ENCODE data around the gene ZNF513. TPM values are rescaled to one million over a fixed set of nuclear protein-coding genes. Genes with fewer than 3 reads are reported as not detected.

ZNF513 gene
- polyA plus RNA-seq, 1 donor (not counting 4 experiments of a cell fraction or from before 2014, with no cell fraction given): 8.9 TPM

DNA sequence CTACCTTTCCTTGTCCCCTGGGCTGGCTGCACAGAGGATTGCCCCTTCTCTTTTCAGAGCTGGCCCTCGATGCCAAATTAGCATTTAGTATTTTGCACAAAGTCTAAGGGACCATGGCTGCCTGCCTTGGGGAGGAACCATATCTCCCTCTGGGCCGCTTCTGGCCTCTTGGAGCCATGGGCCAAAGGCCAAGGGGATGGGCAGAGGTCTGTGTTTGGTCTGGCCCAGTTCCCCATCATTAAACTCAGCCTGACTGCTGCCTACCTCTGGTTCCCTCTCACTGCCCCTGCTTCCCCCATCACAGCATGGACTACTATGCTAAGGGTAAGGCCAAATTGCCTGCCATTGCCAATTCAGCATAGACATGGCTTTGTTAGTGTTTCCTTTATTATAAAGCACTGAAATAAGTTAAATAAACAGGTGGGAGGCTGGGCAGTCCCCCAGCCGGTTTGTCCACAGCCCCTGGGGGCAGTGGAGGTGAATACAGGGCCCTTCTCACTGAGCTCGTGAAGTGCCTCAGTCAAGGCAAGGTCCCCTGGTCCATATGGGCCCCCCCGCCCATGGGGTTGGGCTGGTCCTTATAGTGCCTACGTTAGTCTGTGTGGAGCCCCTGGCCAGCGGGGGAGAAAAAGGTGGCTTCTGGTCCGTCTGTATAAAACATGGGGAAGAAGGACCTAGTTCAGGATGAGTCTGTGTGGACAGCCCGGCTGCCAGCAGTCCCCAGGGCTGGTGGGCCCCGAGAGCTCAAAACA lies 3.5 kb downstream of the ZNF513 start:
- Histone ChIP-seq H3K9ac (ENCODE audit: control insufficient read depth, extremely low read depth, insufficient read depth, low read length) (no peak overlapping the region), H3K9me1 (ENCODE audit: control insufficient read depth, extremely low read depth, insufficient read depth, low read length) (no peaks in the 10 kb centered on the region), H3K4me2 (ENCODE audit: control insufficient read depth, extremely low read depth, insufficient read depth, low read depth, low read length) (no peak overlapping the region), H2AFZ (ENCODE audit: control insufficient read depth, low read length) (no peak overlapping the region), H3K27me3 (ENCODE audit: control insufficient read depth, extremely low read depth, insufficient read depth, low read length) (no peaks in the 10 kb centered on the region), H3K4me1 (ENCODE audit: control insufficient read depth, extremely low read depth, insufficient read depth, low read length) (peaks cover 21% of the 10 kb centered on the region), H3K36me3 (ENCODE audit: control insufficient read depth in 2 of 2, extremely low read depth in 1 of 2, insufficient read depth in 2 of 2, low read length in 2 of 2) (peaks cover 43 to 59% of the 10 kb centered on the region in 2 experiments), H3K79me2 (ENCODE audit: control insufficient read depth, insufficient read depth, low read length) (peaks cover 50% of the 10 kb centered on the region), H4K20me1 (ENCODE audit: control insufficient read depth, extremely low read depth, insufficient read depth, low read length) (peaks cover 5% of the 10 kb centered on the region), H3K27ac (ENCODE audit: control insufficient read depth, insufficient read depth, low read length) (no peak overlapping the region), H3K9me3 (ENCODE audit: control insufficient read depth, low read depth, low read length) (no peaks in the 10 kb centered on the region), H3K4me3 (ENCODE audit: control insufficient read depth in 2 of 3, extremely low read depth in 1 of 3, insufficient read depth in 2 of 3, low read depth in 1 of 3, low read length in 3 of 3) (no peak overlapping the region)
- DNase-seq (ENCODE audit: low read depth, low spot score): no peak
- dilution Hi-C loops (cut with MboI; ENCODE audit: extremely low pct_ligation_motif_present, low sequenced_read_pairs): no loop called here
- no peak for TF ChIP-seq EZH2 (IDR thresholded peaks at IDR 0.05; ENCODE audit: low read length)
- FAIRE-seq: no peak

GRCh38 chr2:27376151-27376865 lies 4.2 kb downstream of the ZNF513 start:
- H3K4me2 ChIP-seq (ENCODE audit: control insufficient read depth, extremely low read depth, insufficient read depth, low read depth, low read length): no peak overlapping the region
- TF ChIP-seq EZH2 (IDR thresholded peaks at IDR 0.05; ENCODE audit: low read length): no peak
- DNase-seq (ENCODE audit: low read depth, low spot score) (no peak), FAIRE-seq (no peak)
- H3K27me3 ChIP-seq (ENCODE audit: control insufficient read depth, extremely low read depth, insufficient read depth, low read length): no peaks in the 10 kb centered on the region
- H3K9me1 ChIP-seq (ENCODE audit: control insufficient read depth, extremely low read depth, insufficient read depth, low read length): no peaks in the 10 kb centered on the region
- peaks cover 5% of the 10 kb centered on the region for H4K20me1 ChIP-seq (ENCODE audit: control insufficient read depth, extremely low read depth, insufficient read depth, low read length)
- H2AFZ ChIP-seq (ENCODE audit: control insufficient read depth, low read length): no peak overlapping the region
- dilution Hi-C loops (cut with MboI; ENCODE audit: extremely low pct_ligation_motif_present, low sequenced_read_pairs): no loop called here
- peaks cover 56% of the 10 kb centered on the region for H3K79me2 ChIP-seq (ENCODE audit: control insufficient read depth, insufficient read depth, low read length)
- no peak overlapping the region for H3K9ac ChIP-seq (ENCODE audit: control insufficient read depth, extremely low read depth, insufficient read depth, low read length)
- H3K36me3 ChIP-seq (ENCODE audit: control insufficient read depth in 2 of 2, extremely low read depth in 1 of 2, insufficient read depth in 2 of 2, low read length in 2 of 2): peaks cover 37 to 55% of the 10 kb centered on the region in 2 experiments
- no peak overlapping the region for H3K27ac ChIP-seq (ENCODE audit: control insufficient read depth, insufficient read depth, low read length)
- no peak overlapping the region for H3K4me3 ChIP-seq (ENCODE audit: control insufficient read depth in 2 of 3, extremely low read depth in 1 of 3, insufficient read depth in 2 of 3, low read depth in 1 of 3, low read length in 3 of 3)
- H3K4me1 ChIP-seq (ENCODE audit: control insufficient read depth, extremely low read depth, insufficient read depth, low read length): peaks cover 26% of the 10 kb centered on the region
- H3K9me3 ChIP-seq (ENCODE audit: control insufficient read depth, low read depth, low read length): no peaks in the 10 kb centered on the region

GRCh38 chr2:27375513-27376099 lies 4.9 kb downstream of the ZNF513 start:
- no peak overlapping the region for H3K4me2 ChIP-seq (ENCODE audit: control insufficient read depth, extremely low read depth, insufficient read depth, low read depth, low read length)
- H2AFZ ChIP-seq (ENCODE audit: control insufficient read depth, low read length): no peak overlapping the region
- no peak for TF ChIP-seq EZH2 (IDR thresholded peaks at IDR 0.05; ENCODE audit: low read length)
- TF ChIP-seq, protein P1, sequence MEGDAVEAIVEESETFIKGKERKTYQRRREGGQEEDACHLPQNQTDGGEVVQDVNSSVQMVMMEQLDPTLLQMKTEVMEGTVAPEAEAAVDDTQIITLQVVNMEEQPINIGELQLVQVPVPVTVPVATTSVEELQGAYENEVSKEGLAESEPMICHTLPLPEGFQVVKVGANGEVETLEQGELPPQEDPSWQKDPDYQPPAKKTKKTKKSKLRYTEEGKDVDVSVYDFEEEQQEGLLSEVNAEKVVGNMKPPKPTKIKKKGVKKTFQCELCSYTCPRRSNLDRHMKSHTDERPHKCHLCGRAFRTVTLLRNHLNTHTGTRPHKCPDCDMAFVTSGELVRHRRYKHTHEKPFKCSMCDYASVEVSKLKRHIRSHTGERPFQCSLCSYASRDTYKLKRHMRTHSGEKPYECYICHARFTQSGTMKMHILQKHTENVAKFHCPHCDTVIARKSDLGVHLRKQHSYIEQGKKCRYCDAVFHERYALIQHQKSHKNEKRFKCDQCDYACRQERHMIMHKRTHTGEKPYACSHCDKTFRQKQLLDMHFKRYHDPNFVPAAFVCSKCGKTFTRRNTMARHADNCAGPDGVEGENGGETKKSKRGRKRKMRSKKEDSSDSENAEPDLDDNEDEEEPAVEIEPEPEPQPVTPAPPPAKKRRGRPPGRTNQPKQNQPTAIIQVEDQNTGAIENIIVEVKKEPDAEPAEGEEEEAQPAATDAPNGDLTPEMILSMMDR (optimal IDR thresholded peaks at IDR 0.05 in 1 of 3, IDR thresholded peaks at IDR 0.05 in 1 of 3, conservative IDR thresholded peaks at IDR 0.05 in 1 of 3; ENCODE audit: extremely low read depth in 1 of 3, insufficient read depth in 2 of 3, low read length in 3 of 3): no peak
- no peaks in the 10 kb centered on the region for H3K9me1 ChIP-seq (ENCODE audit: control insufficient read depth, extremely low read depth, insufficient read depth, low read length)
- H3K27me3 ChIP-seq (ENCODE audit: control insufficient read depth, extremely low read depth, insufficient read depth, low read length): no peaks in the 10 kb centered on the region
- no peaks in the 10 kb centered on the region for H3K9me3 ChIP-seq (ENCODE audit: control insufficient read depth, low read depth, low read length)
- DNase-seq (ENCODE audit: low read depth, low spot score): no peak
- H3K27ac ChIP-seq (ENCODE audit: control insufficient read depth, insufficient read depth, low read length): no peak overlapping the region
- no peak overlapping the region for H3K4me3 ChIP-seq (ENCODE audit: control insufficient read depth in 2 of 3, extremely low read depth in 1 of 3, insufficient read depth in 2 of 3, low read depth in 1 of 3, low read length in 3 of 3)
- dilution Hi-C loops (cut with MboI; ENCODE audit: extremely low pct_ligation_motif_present, low sequenced_read_pairs): no loop called here
- no peak for FAIRE-seq
- peaks cover 35 to 50% of the 10 kb centered on the region in 2 experiments for H3K36me3 ChIP-seq (ENCODE audit: control insufficient read depth in 2 of 2, extremely low read depth in 1 of 2, insufficient read depth in 2 of 2, low read length in 2 of 2)
- peaks cover 24% of the 10 kb centered on the region for H3K4me1 ChIP-seq (ENCODE audit: control insufficient read depth, extremely low read depth, insufficient read depth, low read length)
- H3K79me2 ChIP-seq (ENCODE audit: control insufficient read depth, insufficient read depth, low read length): peaks cover 62% of the 10 kb centered on the region
- peaks cover 5% of the 10 kb centered on the region for H4K20me1 ChIP-seq (ENCODE audit: control insufficient read depth, extremely low read depth, insufficient read depth, low read length)
- no peak overlapping the region for H3K9ac ChIP-seq (ENCODE audit: control insufficient read depth, extremely low read depth, insufficient read depth, low read length)

All from keratinocyte (primary cell).